GM18505 (cell line): Measurements from ENCODE around the gene CFB.
"Not testable (repeated sequence)": the region's sequence is repeated elsewhere in the genome, so short reads cannot be mapped to it uniquely, and the experiment has no call there.

Experiments
- ATAC-seq: cut with Tn5 transposase; IDR thresholded peaks from one replicate; pipeline ENCODE4 v1.9.1; 2021; ENCODE audit not compliant: unreplicated experiment
- POLR2A ChIP-seq: IDR thresholded peaks from 4 replicates; pipeline ENCODE4 v1.6.1; 2011; ENCODE audit warnings: borderline replicate concordance; ENCODE audit not compliant: insufficient read depth, insufficient read length; ENCODE audit errors: extremely low read depth

The CFB gene

DNA sequence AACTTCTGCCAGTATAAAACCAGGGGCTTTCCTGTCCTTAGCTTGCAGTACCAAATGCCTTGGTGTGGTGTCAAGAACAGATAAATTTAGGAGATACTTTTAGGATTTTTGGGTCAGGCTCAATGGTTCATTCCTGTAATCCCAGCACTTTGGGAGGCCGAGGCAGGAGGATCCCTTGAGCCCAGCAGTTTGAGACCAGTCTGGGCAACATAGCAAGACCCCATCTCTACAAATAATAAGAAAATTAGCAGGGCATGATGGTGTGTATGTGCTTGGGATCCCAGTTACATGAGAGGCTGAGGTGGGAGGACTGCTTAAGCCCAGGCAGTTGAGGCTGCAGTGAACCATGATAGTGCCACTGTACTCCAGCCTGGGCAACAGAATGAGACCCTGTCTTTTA, 40.9 kb upstream of the CFB start:
- no peak for ATAC-seq
- no peak for TF ChIP-seq POLR2A

DNA sequence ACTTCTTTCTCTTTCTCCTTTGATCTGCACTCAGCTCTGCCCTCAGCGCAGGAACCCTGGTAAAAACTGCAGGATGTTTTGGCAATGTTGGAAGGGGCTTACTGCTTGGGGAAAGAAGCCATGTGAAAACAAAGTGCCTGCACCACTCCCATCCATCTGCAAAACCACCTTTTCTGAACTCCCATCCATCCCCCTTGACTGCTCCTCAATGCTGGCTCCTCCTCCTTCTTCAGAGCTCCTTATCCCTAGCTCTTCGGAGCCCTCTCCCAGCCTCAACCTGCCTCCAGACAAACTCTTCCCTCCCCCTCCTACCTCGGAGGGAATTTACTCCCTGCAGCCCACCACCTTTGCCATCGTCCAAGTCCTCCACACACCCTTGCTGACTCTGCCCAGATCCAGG, 39.8 kb upstream of the CFB start:
- no peak for ATAC-seq
- no peak for TF ChIP-seq POLR2A

DNA sequence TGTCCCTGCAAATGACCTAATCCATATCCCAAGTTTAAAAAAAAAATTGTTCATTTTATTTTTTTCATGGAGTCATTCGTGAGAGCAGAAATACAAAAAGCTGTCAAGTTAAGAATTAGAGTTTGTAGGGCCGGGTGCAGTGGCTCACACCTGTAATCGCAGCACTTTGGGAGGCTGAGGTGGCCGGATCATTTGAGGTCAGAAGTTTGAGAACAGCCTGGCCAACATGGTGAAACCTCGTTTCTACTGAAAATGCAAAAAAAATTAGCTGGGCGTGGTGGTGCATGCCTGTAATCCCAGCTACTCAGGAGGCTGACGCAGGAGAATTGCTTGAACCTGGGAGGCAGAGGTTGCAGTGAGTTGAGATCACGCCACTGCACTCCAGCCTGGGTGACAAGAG, 39.2 kb upstream of the CFB start:
- ATAC-seq, result not testable (repeated sequence)

DNA sequence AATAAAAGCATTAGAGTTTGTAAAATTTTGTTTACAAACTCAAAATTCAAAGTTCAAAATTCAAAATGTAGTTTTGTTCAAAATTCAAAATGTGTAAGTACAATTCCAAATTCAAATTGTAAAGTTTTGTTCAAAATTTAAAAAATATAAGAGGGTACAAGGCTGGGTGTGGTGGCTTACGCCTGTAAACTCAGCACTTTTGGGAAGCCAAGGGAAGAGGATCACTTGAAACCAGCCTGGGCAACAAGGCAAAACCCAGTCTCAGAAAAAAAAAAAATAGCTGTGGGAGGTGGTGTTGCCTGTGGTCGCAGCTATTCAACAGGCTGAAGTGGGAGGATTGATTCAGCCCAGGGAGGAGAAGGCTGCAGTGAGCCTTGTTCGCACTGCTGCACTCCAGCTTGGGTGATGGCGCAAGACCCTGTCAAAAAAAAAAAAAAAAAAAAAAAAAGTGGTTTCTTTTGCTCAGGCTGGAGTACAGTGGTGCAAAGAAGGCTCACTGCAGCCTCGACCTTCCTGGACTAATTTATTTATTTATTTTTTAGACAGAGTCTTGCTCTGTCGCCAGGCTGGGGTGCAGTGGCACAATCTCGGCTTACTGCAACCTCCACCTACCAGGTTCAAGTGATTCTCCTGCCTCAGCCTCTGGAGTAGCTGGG, 38.6 kb upstream of the CFB start:
- no peak for ATAC-seq

DNA sequence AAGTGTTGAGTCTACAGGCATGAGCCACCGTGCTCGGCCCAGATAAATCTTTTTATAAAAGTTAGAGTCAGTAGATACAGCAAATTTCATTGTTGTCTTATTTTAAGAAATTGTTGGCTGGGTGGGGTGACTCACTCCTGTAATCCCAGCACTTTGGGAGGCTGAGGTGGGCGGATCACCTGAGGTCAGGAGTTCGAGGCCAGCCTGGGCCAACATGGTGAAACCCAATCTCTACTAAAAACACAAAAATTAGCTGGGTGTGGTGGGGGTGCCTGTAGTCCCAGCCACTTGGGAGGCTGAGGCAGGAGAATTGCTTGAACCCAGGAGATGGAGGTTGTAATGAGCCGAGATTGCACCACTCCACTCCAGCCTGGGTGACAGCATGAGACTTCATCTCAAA, 37.6 kb upstream of the CFB start:
- ATAC-seq, result not testable (repeated sequence)

More for the DNA sequence above, 38.6 kb upstream of the CFB start:
- TF ChIP-seq POLR2A, result no peak

DNA sequence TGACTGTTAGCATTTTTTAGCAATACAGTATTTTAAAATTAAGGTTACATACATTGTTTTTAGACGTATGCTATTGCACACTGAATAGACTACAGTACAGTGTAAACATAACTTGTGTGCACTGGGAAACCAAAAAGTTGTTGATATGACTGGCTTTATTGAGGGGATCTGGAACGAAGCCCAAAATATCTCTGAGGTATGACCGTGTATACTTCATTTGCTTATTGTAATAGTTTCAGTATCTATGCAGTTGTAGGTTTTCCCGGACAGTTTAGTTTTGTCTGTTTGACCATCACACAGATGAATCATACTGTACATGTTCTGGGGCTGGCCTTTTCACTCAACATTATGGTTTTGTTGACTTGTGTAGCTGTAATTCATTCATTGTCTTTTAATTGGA, 37.1 kb upstream of the CFB start:
- TF ChIP-seq POLR2A, result no peak
- ATAC-seq, result peak; percentile 64

DNA sequence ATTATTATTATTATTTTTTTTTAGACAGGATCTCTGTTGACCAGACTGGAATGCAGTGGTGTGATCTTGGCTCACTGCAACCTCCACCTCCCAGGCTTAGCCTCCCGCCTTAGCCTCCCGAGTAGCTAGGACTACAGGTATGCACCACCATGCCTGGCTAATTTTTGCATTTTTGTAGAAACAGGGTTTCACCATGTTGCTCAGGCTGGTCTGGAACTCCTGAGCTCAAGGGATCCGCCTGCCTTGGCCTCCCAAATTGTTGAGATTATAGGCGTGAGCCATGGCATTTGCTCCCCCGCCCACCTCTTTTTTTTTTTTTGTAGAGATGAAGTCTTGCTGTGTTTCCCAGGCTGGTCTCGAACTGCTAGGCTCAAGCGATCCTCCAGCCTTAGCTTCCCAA, 36.6 kb upstream of the CFB start:
- not testable (repeated sequence) for ATAC-seq

DNA sequence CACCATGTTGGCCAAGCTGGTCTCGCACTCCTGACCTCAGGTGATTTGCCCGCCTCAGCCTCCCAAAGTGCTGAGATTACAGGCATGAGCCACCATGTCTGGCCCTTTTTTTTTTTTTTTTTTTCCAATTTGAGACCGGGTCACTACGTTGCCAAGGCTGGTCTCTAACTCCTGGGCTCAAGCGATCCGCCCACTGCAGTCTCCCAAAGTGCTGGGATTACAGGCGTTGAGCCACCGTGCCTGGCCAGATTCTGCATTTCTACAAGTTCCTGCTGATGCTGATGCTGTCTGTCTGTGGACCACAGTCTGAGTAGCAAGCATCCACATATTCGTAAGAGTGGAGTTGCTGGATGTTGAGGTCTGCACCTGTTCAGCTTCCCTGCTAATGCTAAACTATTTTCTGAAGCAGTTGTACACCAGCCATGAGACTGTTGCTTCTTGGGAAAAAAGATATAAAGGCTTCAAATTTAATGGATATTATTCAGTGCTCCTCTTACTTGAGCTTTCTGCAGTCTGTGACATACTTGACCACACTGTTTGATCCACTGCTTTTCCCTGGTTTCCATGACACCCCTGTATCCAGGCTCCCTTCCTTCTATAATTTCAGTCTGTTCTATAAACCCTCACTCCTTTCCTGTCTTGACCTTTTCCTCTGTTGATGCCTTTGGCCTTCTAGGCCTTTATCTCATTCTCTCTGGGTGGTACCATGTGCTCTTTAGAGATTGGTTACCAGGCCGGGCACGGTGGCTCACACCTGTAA, 33.9 kb upstream of the CFB start:
- no peak for ATAC-seq
- no peak for TF ChIP-seq POLR2A

DNA sequence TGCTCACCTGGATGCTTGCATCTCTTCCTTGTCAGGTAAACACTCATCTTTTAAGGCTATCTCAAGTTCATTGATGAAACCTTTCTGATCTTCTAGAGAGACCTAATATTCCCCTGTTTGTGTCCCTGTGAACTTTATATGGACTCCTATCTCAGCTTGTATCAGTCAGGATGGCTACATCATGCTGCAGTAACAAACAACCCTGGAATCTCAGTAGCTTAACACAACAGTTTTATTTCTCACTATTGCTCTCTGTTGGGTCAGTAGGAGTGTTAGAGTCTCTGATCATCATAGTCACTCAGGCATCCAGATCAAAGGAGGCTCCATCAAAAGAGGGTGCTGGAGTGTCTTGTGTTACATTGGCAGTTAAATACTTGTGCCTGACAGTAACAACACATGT, 30.5 kb upstream of the CFB start:
- ATAC-seq, result no peak
- no peak for TF ChIP-seq POLR2A

DNA sequence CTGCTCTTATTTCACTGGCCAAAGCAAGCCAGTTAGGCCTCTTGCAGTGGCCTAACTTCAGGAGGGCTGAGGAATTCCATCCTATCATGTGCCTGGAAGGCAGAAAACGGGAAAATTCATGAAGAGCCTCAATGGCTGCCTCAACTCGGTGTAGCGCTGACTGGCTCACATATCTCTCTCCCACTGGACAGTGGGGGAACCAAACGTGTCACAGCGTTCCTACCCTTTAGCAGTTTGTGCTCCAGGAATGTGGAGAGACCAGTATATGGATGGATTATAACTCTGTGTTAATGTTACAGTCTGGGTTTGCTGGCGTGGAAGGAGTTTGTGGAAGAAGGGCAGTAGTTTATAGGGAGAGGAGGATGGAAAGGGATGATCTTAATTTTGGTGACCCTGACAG, 30.1 kb upstream of the CFB start:
- no peak for TF ChIP-seq POLR2A
- no peak for ATAC-seq

DNA sequence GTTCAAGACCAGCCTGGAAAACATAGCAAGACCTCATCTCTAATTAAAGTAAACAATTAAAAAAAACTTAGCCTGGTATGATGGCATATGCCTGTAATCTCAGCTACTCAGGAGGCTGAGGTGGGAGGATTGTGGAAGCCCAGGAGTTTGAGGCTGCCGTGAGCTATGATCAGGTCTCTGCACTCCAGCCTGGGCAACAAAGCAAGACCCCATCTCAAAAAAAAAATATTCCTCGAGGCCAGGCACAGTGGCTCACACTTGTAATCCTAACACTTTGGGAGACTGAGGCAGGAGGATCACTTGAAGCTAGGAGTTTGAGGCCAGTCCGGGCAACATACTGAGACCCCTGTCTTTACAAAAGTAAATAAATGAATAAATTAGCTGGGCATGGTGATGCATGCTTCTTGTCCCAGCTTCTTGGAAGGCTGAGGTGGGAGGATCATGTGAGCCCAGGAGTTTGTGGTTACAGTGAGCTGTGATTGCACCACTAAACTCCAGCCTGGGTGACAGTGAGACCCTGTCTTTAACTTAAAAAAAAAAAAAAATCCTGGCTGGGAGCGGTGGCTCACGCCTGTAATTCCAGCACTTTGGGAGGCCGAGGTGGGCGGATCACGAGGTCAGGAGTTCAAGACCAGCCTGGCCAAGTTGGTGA, 27.7 kb upstream of the CFB start:
- no peak for TF ChIP-seq POLR2A
- no peak for ATAC-seq

DNA sequence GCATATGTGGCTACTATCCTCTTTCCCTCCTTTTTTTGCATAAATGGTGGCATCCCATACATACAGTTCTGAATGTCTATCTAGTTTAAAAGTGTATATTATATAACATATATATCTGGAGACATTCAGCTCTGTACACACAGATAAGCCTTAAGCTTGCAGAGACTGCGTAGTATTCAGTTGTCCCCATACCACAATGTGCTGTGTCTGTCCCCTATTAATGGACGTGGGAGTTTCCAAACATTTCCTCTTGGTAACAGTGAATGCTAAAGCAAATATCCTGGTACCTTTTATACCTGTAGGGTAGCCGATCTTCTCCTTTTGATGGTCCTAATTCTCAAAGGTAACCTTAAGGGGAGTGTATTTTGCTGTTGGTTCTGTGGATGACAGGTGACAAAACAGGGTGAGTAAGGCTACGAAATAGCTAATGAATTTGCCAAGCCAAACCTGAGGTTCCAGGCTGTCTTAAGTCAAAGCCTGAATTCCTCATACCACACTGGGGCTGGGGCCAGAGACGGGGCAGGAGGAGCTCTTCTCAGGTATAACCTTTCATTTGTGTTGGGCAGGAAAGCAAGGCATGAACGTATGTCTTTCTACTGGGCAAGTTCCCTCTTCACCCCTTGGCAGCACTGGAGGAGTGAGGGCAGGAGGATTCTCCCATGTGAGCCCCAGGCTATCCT, 26.1 kb upstream of the CFB start:
- no peak for TF ChIP-seq POLR2A
- no peak for ATAC-seq

DNA sequence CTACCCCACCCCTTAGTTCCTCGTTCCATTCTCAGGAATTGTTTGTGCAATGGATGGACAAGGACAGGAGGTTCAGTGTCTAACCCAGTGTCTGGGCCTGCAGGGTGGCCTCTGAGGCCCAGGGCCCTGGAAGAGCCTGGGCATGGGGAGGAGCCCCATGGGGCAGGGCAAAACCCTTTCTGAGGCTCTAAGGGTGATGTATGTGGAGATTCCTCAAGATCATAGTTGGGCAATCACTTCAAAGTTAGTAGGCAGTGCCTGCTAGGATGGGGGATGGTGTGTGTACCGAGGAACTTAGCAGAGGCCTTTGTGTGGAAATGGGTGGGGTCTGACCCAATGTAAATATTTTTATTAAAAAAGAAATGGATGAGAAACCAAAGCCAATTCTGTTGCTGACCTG, 25.1 kb upstream of the CFB start:
- TF ChIP-seq POLR2A, result no peak
- no peak for ATAC-seq

DNA sequence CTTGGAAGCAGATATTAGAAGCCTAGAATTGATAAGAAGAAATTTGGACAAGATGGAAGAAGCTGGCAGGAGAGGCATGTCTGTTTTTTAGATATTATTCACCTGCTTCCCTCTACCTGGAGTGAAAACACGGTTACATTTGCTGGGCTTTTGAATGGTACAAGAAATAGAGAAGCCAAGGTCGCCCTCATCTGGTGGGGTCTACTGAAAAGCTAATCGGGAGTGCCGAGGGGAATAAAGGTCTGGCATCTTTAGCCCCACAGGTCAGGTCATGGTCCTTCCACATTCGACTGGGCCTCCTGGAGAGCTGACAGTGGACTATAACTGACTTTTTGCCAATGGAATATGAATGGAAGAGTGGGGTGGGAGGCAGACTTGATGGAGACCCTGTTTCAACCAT, 23.0 kb upstream of the CFB start:
- TF ChIP-seq POLR2A, result no peak
- ATAC-seq, result no peak
